HepG2 (cell line): ENCODE data around the gene TSTD2.

ENCODE experiments used
- NFE2L1 ChIP-seq: sonication (generic); formaldehyde crosslinking; IDR thresholded peaks from 2 replicates; pipeline ENCODE4 v1.4.0; 2020; ENCODE audit warnings: missing genetic modification reagents, mild to moderate bottlenecking, borderline replicate concordance
- RBFOX2 ChIP-seq: fragments of 200-400 bp; formaldehyde crosslinking; IDR thresholded peaks from 2 replicates; pipeline ENCODE4 v1.6.1; 2017; ENCODE audit warnings: low read depth, mild to moderate bottlenecking, low read length
- RBM39 ChIP-seq: fragments of 200-400 bp; formaldehyde crosslinking; IDR thresholded peaks from one replicate; pipeline ENCODE4 v1.6.1; 2018; ENCODE audit warnings: antibody characterized with exemption, mild to moderate bottlenecking, low read depth, low read length; ENCODE audit not compliant: poor library complexity, severe bottlenecking
- TCF12 ChIP-seq, 2 experiments: fragments of 450-650 bp in 1 of 2; sonication (generic) in 1 of 2; formaldehyde crosslinking in 1 of 2; IDR thresholded peaks; 2 replicates each; pipeline versions ENCODE4 v1.6.1 to v1.8.0; 2017 to 2022; ENCODE audit warnings: antibody characterized with exemption in 1 of 2, mild to moderate bottlenecking in 1 of 2, missing genetic modification reagents in 1 of 2, moderate library complexity in 1 of 2
- ZNF296 ChIP-seq: sonication (generic); formaldehyde crosslinking; conservative IDR thresholded peaks from 2 replicates; pipeline ENCODE4 v1.5.0; 2020; ENCODE audit warnings: mild to moderate bottlenecking, missing genetic modification reagents
- ZNF878 ChIP-seq: sonication (generic); formaldehyde crosslinking; IDR thresholded peaks from 2 replicates; pipeline ENCODE4 v1.8.1; 2023; ENCODE audit warnings: mild to moderate bottlenecking, missing genetic modification reagents, moderate library complexity

- TF ChIP-seq TCF12 (IDR thresholded peaks at IDR 0.05) (no peak), TCF12 (CRISPR knock-in tag; IDR thresholded peaks at IDR 0.05) (no peak), ZNF878 (CRISPR knock-in tag) (no peak), ZNF296 (CRISPR knock-in tag) (no peak), RBM39 (no peak), NFE2L1 (CRISPR knock-in tag) (no peak), RBFOX2 (no peak)
Measured at GRCh38 chr9:97636903-97637302, 3.7 kb upstream of the TSTD2 start.
